Measurements from ENCODE around the gene SORBS2.

GRCh38 chr4:185799442-185799841 is 12.6 kb downstream of the SORBS2 start:
- TF ChIP-seq CTCF (IDR thresholded peaks at IDR 0.05) (no peak), POLR2A (IDR thresholded peaks at IDR 0.05) (no peak)
